Breast epithelium (tissue), 3 donors: ENCODE results near the gene NOC3L.

ENCODE experiments used
- CTCF ChIP-seq, 3 donors: fragments of 450-650 bp; IDR thresholded peaks; one replicate each; pipeline ENCODE4 v1.5.1; 2016 to 2017; ENCODE audit warnings: antibody characterized with exemption in 3 of 3, mild to moderate bottlenecking in 3 of 3, moderate library complexity in 3 of 3
- POLR2A ChIP-seq: fragments of 450-650 bp; IDR thresholded peaks from one replicate; pipeline ENCODE4 v1.6.1; 2016; ENCODE audit warnings: antibody characterized with exemption, mild to moderate bottlenecking, moderate library complexity
- POLR2AphosphoS5 ChIP-seq, 3 donors: sonication (generic); formaldehyde crosslinking; IDR thresholded peaks; one replicate each; pipeline ENCODE4 v1.6.1; 2017; ENCODE audit warnings: antibody characterized with exemption in 3 of 3

- TF ChIP-seq CTCF (IDR thresholded peaks at IDR 0.05) (no peak), POLR2A (no peak), POLR2AphosphoS5 (IDR thresholded peaks at IDR 0.05) (no peak)
Measured at GRCh38 chr10:94409021-94409657, 46.4 kb upstream of the NOC3L start.
